D721Med (cell line): Measurements from ENCODE around the gene FIGNL2.
"Not testable (repeated sequence)": the region's sequence is repeated elsewhere in the genome, so short reads cannot be mapped to it uniquely, and the experiment has no call there.

ENCODE experiments used
- DNase-seq: peaks from one replicate; pipeline ENCODE4 v3.0.0; 2011; ENCODE audit warnings: low spot score; ENCODE audit not compliant: insufficient read length
- FAIRE-seq: peaks from 2 replicates; lab custom pipeline; 2011; peaks lifted over from hg19 to GRCh38; lab: Jason Lieb, UNC
- CTCF ChIP-seq: IDR thresholded peaks from 2 replicates; pipeline ENCODE4 v1.5.1; 2012; ENCODE audit warnings: mild to moderate bottlenecking, control low read depth; ENCODE audit not compliant: insufficient read depth; ENCODE audit errors: missing control alignments

The FIGNL2 gene

DNA sequence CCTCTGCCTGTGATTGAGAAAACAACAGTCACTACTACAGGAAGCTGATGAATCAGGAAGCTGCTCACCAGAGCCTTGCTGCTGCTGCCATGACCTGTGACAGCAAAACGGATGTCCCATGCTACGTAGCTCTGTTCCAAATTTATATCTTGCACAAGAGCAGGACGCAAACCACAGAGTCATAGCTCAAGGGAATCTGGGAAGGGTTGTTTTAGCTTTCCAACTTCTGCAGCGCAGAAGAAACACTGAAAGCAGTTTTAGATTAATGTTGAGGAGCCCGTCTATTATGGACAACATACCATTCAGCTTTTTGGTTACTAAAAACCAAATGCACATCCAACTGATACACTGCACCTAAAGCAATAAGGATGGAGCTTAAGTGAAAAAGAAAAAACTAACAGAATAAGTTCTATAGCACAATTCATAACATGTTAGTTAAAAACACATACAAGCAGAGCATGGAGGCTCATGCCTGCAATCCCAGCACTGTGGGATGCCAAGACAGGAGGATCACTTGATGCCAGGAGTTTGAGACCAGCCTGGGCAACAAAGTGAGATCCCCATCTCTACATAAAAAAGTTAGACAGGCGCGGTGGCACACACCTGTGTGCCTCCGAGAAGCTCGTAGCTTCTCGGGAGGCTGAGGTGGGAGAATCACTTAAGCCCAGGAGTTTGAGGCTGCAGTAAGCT, 37.6 kb upstream of the FIGNL2 start:
- FAIRE-seq (no peak), DNase-seq (no peak)
- no peak for TF ChIP-seq CTCF

DNA sequence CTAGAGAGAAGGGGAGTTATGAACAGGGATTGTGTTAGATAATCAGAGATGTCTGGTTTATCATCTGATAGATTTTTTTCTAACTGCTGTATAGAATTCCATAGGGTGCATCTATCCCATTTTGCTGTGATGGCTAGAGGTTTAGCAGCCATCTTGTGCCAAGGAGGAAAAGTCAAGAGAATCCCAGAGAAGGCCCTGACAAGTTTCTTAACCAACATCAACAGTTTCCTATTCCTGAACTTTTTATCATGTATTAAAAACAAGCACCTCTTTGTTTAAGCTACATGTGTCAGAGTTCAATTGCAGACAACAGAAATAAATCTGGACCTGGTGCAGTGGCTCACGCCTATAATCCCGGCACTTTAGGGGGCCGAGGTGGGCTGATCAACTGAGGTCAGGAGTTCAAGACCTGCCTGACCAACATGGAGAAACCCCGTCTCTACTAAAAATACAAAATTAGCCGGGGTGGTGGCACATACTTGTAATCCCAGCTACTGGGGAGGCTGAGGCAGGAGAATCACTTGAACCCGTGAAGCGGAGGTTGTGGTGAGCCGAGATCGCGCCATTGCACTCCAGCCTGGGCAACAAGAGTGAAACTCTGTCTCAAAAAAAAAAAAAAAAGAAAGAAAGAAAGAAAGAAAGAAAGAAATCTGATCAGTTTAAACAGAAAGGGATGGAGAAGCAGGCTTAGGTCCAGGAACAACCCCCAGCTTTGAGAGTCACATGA, 36.9 kb upstream of the FIGNL2 start:
- not testable (repeated sequence) for DNase-seq, FAIRE-seq

GRCh38 chr12:51884676-51885229, 36.2 kb upstream of the FIGNL2 start:
- no peak for FAIRE-seq
- no peak for DNase-seq
- TF ChIP-seq CTCF = no peak

DNA sequence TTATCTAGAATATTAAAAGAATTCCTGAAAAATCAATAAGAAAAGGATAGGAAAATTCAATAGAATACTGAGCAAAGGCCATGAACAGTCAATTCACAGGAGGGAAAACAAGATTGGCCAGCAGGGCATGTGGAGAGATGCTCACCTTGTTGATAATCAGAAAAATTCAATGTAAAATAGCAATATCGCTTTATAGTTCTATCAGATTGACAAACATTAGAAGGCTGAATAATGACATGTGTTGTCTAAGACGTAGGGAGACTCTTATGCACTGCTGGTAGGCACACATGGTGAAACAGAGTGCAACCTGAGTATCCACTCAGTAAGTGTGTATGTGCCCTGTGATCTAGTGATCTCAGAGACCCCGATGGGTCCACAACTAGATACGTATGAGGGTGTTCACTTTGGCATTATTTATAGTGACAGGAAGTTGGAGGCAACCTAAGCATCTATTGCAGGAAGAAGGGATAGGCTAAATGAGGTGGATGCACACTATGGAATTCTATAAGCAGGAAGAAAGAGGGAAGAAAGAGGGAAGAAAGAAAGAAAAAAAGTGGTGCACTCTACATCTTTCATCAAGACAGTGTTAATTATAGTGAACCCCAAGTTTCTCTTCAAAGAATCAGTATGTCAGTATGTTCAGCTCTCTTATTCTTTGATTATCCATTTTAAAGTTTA, 35.6 kb upstream of the FIGNL2 start:
- no peak for TF ChIP-seq CTCF
- DNase-seq (no peak), FAIRE-seq (no peak)

GRCh38 chr12:51883295-51883694, 34.8 kb upstream of the FIGNL2 start:
- DNase-seq = no peak
- no peak for FAIRE-seq
- TF ChIP-seq CTCF = no peak

- no peak for TF ChIP-seq CTCF
- FAIRE-seq (no peak), DNase-seq (no peak)
Measured at GRCh38 chr12:51879102-51879501, 30.6 kb upstream of the FIGNL2 start.

DNA sequence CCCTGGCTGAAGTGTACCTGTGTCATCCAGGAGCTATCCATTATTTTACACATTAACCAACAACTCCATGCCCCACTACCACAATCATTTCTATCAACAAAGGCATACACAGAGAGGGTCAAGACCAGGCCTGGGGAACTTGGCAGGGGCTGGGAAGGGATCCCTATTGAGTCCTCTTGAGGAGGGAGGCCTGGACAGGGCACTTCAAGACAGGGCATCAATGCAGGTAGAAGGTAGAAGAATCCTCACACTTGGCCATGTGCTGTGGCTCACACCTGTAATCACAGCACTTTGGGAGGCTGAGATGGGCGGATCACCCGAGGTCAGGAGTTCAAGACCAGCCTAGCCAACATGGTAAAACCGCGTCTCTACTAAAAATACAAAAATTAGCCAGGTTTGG, 26.0 kb upstream of the FIGNL2 start:
- FAIRE-seq = no peak
- no peak for TF ChIP-seq CTCF

More for the DNA sequence above, 26.0 kb upstream of the FIGNL2 start:
- no peak for DNase-seq
